Endothelial cell of umbilical vein (primary cell): ENCODE results near the gene PLCD1. TPM values are rescaled to one million over a fixed set of nuclear protein-coding genes. Genes with fewer than 3 reads are reported as not detected.
"Not testable (repeated sequence)": the region's sequence is repeated elsewhere in the genome, so short reads cannot be mapped to it uniquely, and the experiment has no call there.

Experiments
- BruUV-seq: library from RNA; stranded (reverse); fragments of 400-500 nt; replicated peaks from 2 replicates; lab custom pipeline; 2021; lab: Mats Ljungman, UMichigan
- CTCF ChIA-PET: fragments of 300-600, 350-600 bp; sonication (Branson Sonifier 250); formaldehyde crosslinking; loops from one replicate; lab custom pipeline; 2021; ENCODE audit warnings: antibody characterized with exemption, inconsistent platforms; lab: Charles Lee
- POLR2A ChIA-PET: fragments of 300-600, 350-600 bp; sonication (Branson Sonifier 250); formaldehyde crosslinking; loops from one replicate; lab custom pipeline; 2021; ENCODE audit warnings: antibody characterized with exemption, inconsistent platforms; lab: Charles Lee
- DNase-seq: peaks from one replicate; pipeline ENCODE4 v3.0.0-alpha.2; 2011; ENCODE audit warnings: low read depth, low spot score
- FAIRE-seq: peaks from 2 replicates; lab custom pipeline; 2011; peaks lifted over from hg19 to GRCh38; lab: Jason Lieb, UNC
- H2AFZ ChIP-seq: 2 replicates; pipeline ENCODE4 v1.6.0; 2012; ENCODE audit warnings: low read depth, low read length, control low read depth, inconsistent platforms
- H3K27ac ChIP-seq: 2 replicates; pipeline ENCODE4 v1.5.1; 2011; ENCODE audit warnings: low read depth, mild to moderate bottlenecking, control low read depth, low read length, moderate library complexity; ENCODE audit not compliant: insufficient read depth
- H3K27me3 ChIP-seq, 2 experiments: 2 replicates each; pipeline versions ENCODE4 v1.6.0 to v1.6.1; 2011; ENCODE audit warnings: low read length in 2 of 2, mixed read lengths in 1 of 2; ENCODE audit not compliant: control insufficient read depth in 2 of 2, insufficient read depth in 2 of 2
- H3K36me3 ChIP-seq, 2 experiments: 2 replicates in 1 of 2; 3 replicates in 1 of 2; pipeline ENCODE4 v1.5.1; 2011; ENCODE audit warnings: low read length in 2 of 2, mild to moderate bottlenecking in 1 of 2, moderate library complexity in 1 of 2; ENCODE audit not compliant: control insufficient read depth in 2 of 2, insufficient read depth in 2 of 2; ENCODE audit errors: extremely low read depth in 1 of 2
- H3K4me1 ChIP-seq: 3 replicates; pipeline ENCODE4 v1.5.1; 2011; ENCODE audit warnings: mild to moderate bottlenecking, low read length; ENCODE audit not compliant: control insufficient read depth, insufficient read depth; ENCODE audit errors: extremely low read depth
- H3K4me2 ChIP-seq: 2 replicates; pipeline ENCODE4 v1.6.1; 2011; ENCODE audit warnings: low read length, control low read depth, mixed read lengths; ENCODE audit not compliant: insufficient read depth
- H3K4me3 ChIP-seq, 3 experiments: fragments of 200-600 bp in 1 of 3; sonication (generic), shearing (Covaris generic) in 1 of 3; replicated peaks in 1 of 3; 2 replicates each; pipeline ENCODE4 v1.5.1; 2011 to 2016; ENCODE audit warnings: control low read depth in 3 of 3, low read length in 3 of 3, mild to moderate bottlenecking in 2 of 3, inconsistent platforms in 1 of 3, low read depth in 1 of 3, moderate library complexity in 1 of 3; ENCODE audit not compliant: insufficient read depth in 1 of 3
- H3K79me2 ChIP-seq: 2 replicates; pipeline ENCODE4 v1.6.0; 2012; ENCODE audit warnings: low read length, inconsistent platforms; ENCODE audit not compliant: control insufficient read depth, insufficient read depth
- H3K9ac ChIP-seq: replicated peaks from 2 replicates; pipeline ENCODE3; 2011; ENCODE audit warnings: low read length, control low read depth; ENCODE audit not compliant: insufficient read depth; ENCODE audit errors: extremely low read depth
- H3K9me1 ChIP-seq: replicated peaks from 3 replicates; pipeline ENCODE4 v1.6.0; 2011; ENCODE audit warnings: mild to moderate bottlenecking, low read length; ENCODE audit not compliant: control insufficient read depth, insufficient read depth; ENCODE audit errors: extremely low read depth
- H3K9me3 ChIP-seq: replicated peaks from 2 replicates; pipeline ENCODE4 v1.5.1; 2012; ENCODE audit warnings: low read length, inconsistent platforms; ENCODE audit not compliant: control insufficient read depth, insufficient read depth
- H4K20me1 ChIP-seq: replicated peaks from 2 replicates; pipeline ENCODE3; 2011; ENCODE audit warnings: mild to moderate bottlenecking, low read length; ENCODE audit not compliant: control insufficient read depth, insufficient read depth; ENCODE audit errors: extremely low read depth
- CTCF ChIP-seq, 2 donors: IDR thresholded peaks; 1 replicate in 1 of 2; 2 replicates in 1 of 2; pipeline ENCODE4 v1.5.1; 2011; ENCODE audit warnings: low read length in 2 of 2, mild to moderate bottlenecking in 2 of 2, moderate library complexity in 2 of 2, control low read depth in 1 of 2, inconsistent platforms in 1 of 2, low read depth in 1 of 2; ENCODE audit not compliant: insufficient read depth in 1 of 2; ENCODE audit errors: extremely low read depth in 1 of 2
- EZH2 ChIP-seq: IDR thresholded peaks from 2 replicates; pipeline ENCODE4 v1.6.1; 2012; ENCODE audit warnings: borderline replicate concordance, low read depth, mild to moderate bottlenecking, moderate library complexity, low read length, inconsistent platforms; ENCODE audit not compliant: severe bottlenecking
- FOS ChIP-seq: IDR thresholded peaks from 2 replicates; pipeline ENCODE4 v1.6.1; 2011; ENCODE audit warnings: mild to moderate bottlenecking, low read length, moderate library complexity, borderline replicate concordance; ENCODE audit not compliant: insufficient read depth
- GATA2 ChIP-seq: IDR thresholded peaks from 2 replicates; pipeline ENCODE4 v1.7.0; 2011; ENCODE audit warnings: low read depth, mild to moderate bottlenecking, moderate library complexity, mixed read lengths, low read length; ENCODE audit not compliant: insufficient read length, insufficient read depth
- JUN ChIP-seq: IDR thresholded peaks from 2 replicates; pipeline ENCODE4 v1.6.1; 2011; ENCODE audit warnings: borderline replicate concordance, low read depth; ENCODE audit not compliant: insufficient read length, insufficient read depth
- MAX ChIP-seq: IDR thresholded peaks from 2 replicates; pipeline ENCODE4 v1.6.1; 2011; ENCODE audit not compliant: insufficient read depth, insufficient read length
- MYC ChIP-seq: IDR thresholded peaks from one replicate; pipeline ENCODE4 v1.6.1; 2011; ENCODE audit warnings: mild to moderate bottlenecking, low read depth, low read length
- POLR2A ChIP-seq: IDR thresholded peaks from 2 replicates; pipeline ENCODE4 v1.6.1; 2012; ENCODE audit warnings: low read depth, mild to moderate bottlenecking, control low read depth, low read length
- POLR2AphosphoS5 ChIP-seq: IDR thresholded peaks from 2 replicates; pipeline ENCODE4 v1.6.1; 2012; ENCODE audit warnings: low read depth, mild to moderate bottlenecking, control low read depth, low read length, moderate library complexity; ENCODE audit not compliant: insufficient read depth
- dilution Hi-C: fragments of 300-500 bp; cut with MboI; formaldehyde crosslinking; loops from one replicate; pipeline ENCODE4 v1.15.0; 2019; ENCODE audit warnings: low sequenced_read_pairs; ENCODE audit not compliant: extremely low pct_ligation_motif_present
- intact Hi-C: fragments of 100-400 bp; cut with micrococcal nuclease; formaldehyde crosslinking; loops from one replicate; pipeline ENCODE4 v1.10.0; 2022
- polyA plus RNA-seq, 4 experiments: library from polyadenylated mRNA; depleted of rRNA in 3 of 4; stranded (reverse) in 3 of 4; unstranded in 1 of 4; fragments of >200 nt; gene quantifications; 2 replicates each; pipeline versions ENCODE4 v1.2.1 to v1.2.3, GENCODE V29; 2011 to 2012; ENCODE audit warnings: missing spikeins in 1 of 4
- total RNA-seq: library from RNA; stranded (reverse); gene quantifications from 2 replicates; pipeline ENCODE4 v1.2.3, GENCODE V29; 2021

PLCD1 gene
- total and polyA plus RNA-seq, 2 donors (not counting 3 experiments of a cell fraction or from before 2014, with no cell fraction given), result 12.6 to 15.3 TPM

- no TSS peak for BruUV-seq
Measured at GRCh38 chr3:38054499-38055001, 25.1 kb upstream of the PLCD1 start.

GRCh38 chr3:38053813-38054498, 24.5 kb upstream of the PLCD1 start:
- BruUV-seq, intact Hi-C loops: not testable (repeated sequence)

More at GRCh38 chr3:38054499-38055001, 25.1 kb upstream of the PLCD1 start:
- Histone ChIP-seq H3K4me3 (no peak overlapping the region), H2AFZ (no peak overlapping the region), H3K27me3 (no peaks in the 10 kb centered on the region), H3K4me2 (no peak overlapping the region), H3K79me2 (no peaks in the 10 kb centered on the region), H3K4me1 (no peaks in the 10 kb centered on the region), H3K9me1 (no peaks in the 10 kb centered on the region), H4K20me1 (no peaks in the 10 kb centered on the region), H3K9ac (no peak overlapping the region), H3K9me3 (no peaks in the 10 kb centered on the region), H3K36me3 (no peaks in the 10 kb centered on the region), H3K27ac (no peak overlapping the region)
- DNase-seq, result no peak
- dilution Hi-C loops, result no loop called here
- TF ChIP-seq MAX, result no peak
- TF ChIP-seq GATA2, result no peak
- no peak for TF ChIP-seq CTCF (IDR thresholded peaks at IDR 0.05; ENCODE audit: extremely low read depth in 1 of 2, insufficient read depth in 1 of 2, low read depth in 1 of 2, low read length in 2 of 2)
- TF ChIP-seq JUN, result no peak
- TF ChIP-seq POLR2AphosphoS5, result no peak
- TF ChIP-seq FOS, result no peak
- no peak for TF ChIP-seq MYC
- TF ChIP-seq POLR2A, result no peak
- TF ChIP-seq EZH2, result no peak
- no peak for FAIRE-seq
- intact Hi-C loops, result no loop called here
- CTCF ChIA-PET, result no interaction called here
- POLR2A ChIA-PET, result no interaction called here

More at GRCh38 chr3:38053813-38054498, 24.5 kb upstream of the PLCD1 start:
- H3K9me3 ChIP-seq, H3K27me3 ChIP-seq, DNase-seq, H4K20me1 ChIP-seq, H3K9me1 ChIP-seq, dilution Hi-C loops, H3K4me2 ChIP-seq, CTCF ChIA-PET, POLR2A ChIA-PET, FAIRE-seq, H2AFZ ChIP-seq, H3K4me3 ChIP-seq, H3K36me3 ChIP-seq, H3K9ac ChIP-seq, H3K27ac ChIP-seq, H3K4me1 ChIP-seq, H3K79me2 ChIP-seq: not testable (repeated sequence)
